ENCODE results near the gene ARID1A. TPM values are rescaled to one million over a fixed set of nuclear protein-coding genes. Genes with fewer than 3 reads are reported as not detected.

Gene ARID1A
- polyA plus RNA-seq, 3 donors = 6.6 to 84.4 (median 9.5) TPM

- peaks cover 47 to 77% of the 10 kb centered on the region in 2 donors for H3K36me3 ChIP-seq (replicated peaks in 1 of 2; ENCODE audit: control insufficient read depth in 1 of 2, insufficient read depth in 2 of 2, low read length in 2 of 2)
- peaks cover 95% of the 10 kb centered on the region for H3K79me2 ChIP-seq (ENCODE audit: insufficient read depth, low read length)
- no peak for TF ChIP-seq CTCF (IDR thresholded peaks at IDR 0.05)
- peaks cover 0 to 5% (median 0%) of the 10 kb centered on the region in 7 donors for H3K9me3 Mint-ChIP-seq
- peaks cover 35 to 56% of the 10 kb centered on the region in 2 donors for H3K4me1 ChIP-seq (ENCODE audit: control insufficient read depth in 1 of 2, insufficient read depth in 2 of 2, low read length in 2 of 2)
- H3K27me3 ChIP-seq (ENCODE audit: control insufficient read depth in 2 of 2, insufficient read depth in 2 of 2, low read length in 2 of 2) = no peaks in the 10 kb centered on the region
- peak overlapping the region; percentile 37 to 89 for H3K27ac ChIP-seq (ENCODE audit: low read depth in 1 of 2, low read length in 2 of 2)
- H2AFZ ChIP-seq (ENCODE audit: insufficient read depth, low read depth, low read length, poor library complexity, severe bottlenecking) = no peak overlapping the region
- intact Hi-C loops (cut with micrococcal nuclease) = no loop called here
- no peaks in the 10 kb centered on the region for H3K27me3 Mint-ChIP-seq (ENCODE audit: low read depth in 3 of 3)
- WGBS (ENCODE audit: insufficient coverage) = no CpG with 5 or more reads among the region's 5 CpGs
- H3K36me3 Mint-ChIP-seq = peaks cover 58 to 84% of the 10 kb centered on the region in 2 donors
- H3K4me3 Mint-ChIP-seq = no peak overlapping the region
- peaks cover 56% of the 10 kb centered on the region for H3K4me1 Mint-ChIP-seq
- H3K27ac Mint-ChIP-seq = peak overlapping the region; percentile 84 to 95 (median 92)
- H3K4me2 ChIP-seq (replicated peaks; ENCODE audit: extremely low read depth, low read length, poor library complexity, severe bottlenecking) = peak overlapping the region; percentile 74
- peak overlapping the region in 1 of 3 experiments; percentile 66 for H3K4me3 ChIP-seq (replicated peaks in 1 of 3; ENCODE audit: low read depth in 2 of 3, low read length in 3 of 3)
- no peak overlapping the region for H3K9ac ChIP-seq (ENCODE audit: insufficient read depth, low read length, poor library complexity, severe bottlenecking)
- no peak for DNase-seq
- H3K9me3 ChIP-seq (replicated peaks in 1 of 2; ENCODE audit: control insufficient read depth in 1 of 2, insufficient read depth in 1 of 2, low read length in 2 of 2) = no peaks in the 10 kb centered on the region
- peaks cover 100% of the 10 kb centered on the region for H4K20me1 ChIP-seq (ENCODE audit: insufficient read depth, low read length)
These were observed 49.4 kb downstream of the ARID1A start for GRCh38 chr1:26745191-26745590.

- Mint-ChIP-seq H3K9me3 (peaks cover 0 to 5% (median 0%) of the 10 kb centered on the region in 7 donors), H3K4me3 (no peak overlapping the region), H3K27me3 (ENCODE audit: low read depth in 3 of 3) (no peaks in the 10 kb centered on the region), H3K4me1 (peaks cover 44% of the 10 kb centered on the region), H3K27ac (peak overlapping the region in 5 of 7 donors; percentile 34 to 81 (median 54)), H3K36me3 (peaks cover 53 to 83% of the 10 kb centered on the region in 2 donors)
- Histone ChIP-seq H2AFZ (ENCODE audit: insufficient read depth, low read depth, low read length, poor library complexity, severe bottlenecking) (no peak overlapping the region), H3K9ac (ENCODE audit: insufficient read depth, low read length, poor library complexity, severe bottlenecking) (no peak overlapping the region), H3K4me3 (replicated peaks in 1 of 3; ENCODE audit: low read depth in 2 of 3, low read length in 3 of 3) (no peak overlapping the region), H3K4me1 (ENCODE audit: control insufficient read depth in 1 of 2, insufficient read depth in 2 of 2, low read length in 2 of 2) (peaks cover 35 to 38% of the 10 kb centered on the region in 2 donors), H3K36me3 (replicated peaks in 1 of 2; ENCODE audit: control insufficient read depth in 1 of 2, insufficient read depth in 2 of 2, low read length in 2 of 2) (peaks cover 45 to 77% of the 10 kb centered on the region in 2 donors), H3K9me3 (replicated peaks in 1 of 2; ENCODE audit: control insufficient read depth in 1 of 2, insufficient read depth in 1 of 2, low read length in 2 of 2) (no peaks in the 10 kb centered on the region), H3K4me2 (replicated peaks; ENCODE audit: extremely low read depth, low read length, poor library complexity, severe bottlenecking) (no peak overlapping the region), H4K20me1 (ENCODE audit: insufficient read depth, low read length) (peaks cover 100% of the 10 kb centered on the region), H3K79me2 (ENCODE audit: insufficient read depth, low read length) (peaks cover 95% of the 10 kb centered on the region), H3K27ac (ENCODE audit: low read depth in 1 of 2, low read length in 2 of 2) (peak overlapping the region in 1 of 2 donors; percentile 66), H3K27me3 (ENCODE audit: control insufficient read depth in 2 of 2, insufficient read depth in 2 of 2, low read length in 2 of 2) (no peaks in the 10 kb centered on the region)
- intact Hi-C loops (cut with micrococcal nuclease) = no loop called here
- DNase-seq = no peak
- no peak for TF ChIP-seq CTCF (IDR thresholded peaks at IDR 0.05)
- 100% methylated on average over 4 of the region's 5 CpGs for WGBS (ENCODE audit: insufficient coverage)
These were observed 51.2 kb downstream of the ARID1A start for GRCh38 chr1:26747048-26747447.
